Measurements from ENCODE around the gene SNCA. TPM values are rescaled to one million over a fixed set of nuclear protein-coding genes. Genes with fewer than 3 reads are reported as not detected.

SNCA gene
- total and polyA plus RNA-seq, 2 of the 8 experiments (the other 6 are each of a cell fraction or from before 2014, with no cell fraction given) = 8.5 to 16.8 TPM

DNA sequence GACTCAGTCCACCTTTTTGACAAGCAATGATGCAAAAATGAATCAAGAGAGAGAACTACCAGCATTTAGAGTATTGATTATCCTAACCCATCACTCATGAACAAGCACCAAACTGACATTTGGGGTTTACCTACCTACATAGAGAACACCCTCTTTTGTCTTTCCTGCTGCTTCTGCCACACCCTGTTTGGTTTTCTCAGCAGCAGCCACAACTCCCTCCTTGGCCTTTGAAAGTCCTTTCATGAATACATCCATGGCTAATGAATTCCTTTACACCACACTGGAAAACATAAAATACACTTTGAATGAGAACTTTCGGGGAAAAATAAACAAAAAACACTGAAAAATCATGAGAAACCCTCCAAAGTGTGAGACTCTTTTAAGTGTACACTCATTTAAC is 1.5 kb downstream of the SNCA start (continued):
- no peak for TF ChIP-seq ASH2L (IDR thresholded peaks at IDR 0.05; ENCODE audit: low read length)
